Esophagus muscularis mucosa (tissue), 4 donors: ENCODE measurements around the gene ABI1.

Experiments
- EP300 ChIP-seq: sonication (generic); formaldehyde crosslinking; IDR thresholded peaks from one replicate; pipeline ENCODE4 v1.6.1; 2017; ENCODE audit warnings: antibody characterized with exemption
- POLR2A ChIP-seq: fragments of 450-650 bp; IDR thresholded peaks from one replicate; pipeline ENCODE4 v1.6.1; 2017; ENCODE audit warnings: antibody characterized with exemption, moderate library complexity, mild to moderate bottlenecking, low read depth
- TF ChIP-seq, protein P1 (sequence below), 3 experiments: fragments of 200-600 bp in 2 of 3; fragments of 450-650 bp in 1 of 3; sonication (generic) in 2 of 3; IDR thresholded peaks; one replicate each; pipeline ENCODE4 v1.5.1; 2017 to 2019; ENCODE audit warnings: antibody characterized with exemption in 3 of 3, mild to moderate bottlenecking in 2 of 3, moderate library complexity in 1 of 3

- no peak for TF ChIP-seq POLR2A
- TF ChIP-seq, protein P1, sequence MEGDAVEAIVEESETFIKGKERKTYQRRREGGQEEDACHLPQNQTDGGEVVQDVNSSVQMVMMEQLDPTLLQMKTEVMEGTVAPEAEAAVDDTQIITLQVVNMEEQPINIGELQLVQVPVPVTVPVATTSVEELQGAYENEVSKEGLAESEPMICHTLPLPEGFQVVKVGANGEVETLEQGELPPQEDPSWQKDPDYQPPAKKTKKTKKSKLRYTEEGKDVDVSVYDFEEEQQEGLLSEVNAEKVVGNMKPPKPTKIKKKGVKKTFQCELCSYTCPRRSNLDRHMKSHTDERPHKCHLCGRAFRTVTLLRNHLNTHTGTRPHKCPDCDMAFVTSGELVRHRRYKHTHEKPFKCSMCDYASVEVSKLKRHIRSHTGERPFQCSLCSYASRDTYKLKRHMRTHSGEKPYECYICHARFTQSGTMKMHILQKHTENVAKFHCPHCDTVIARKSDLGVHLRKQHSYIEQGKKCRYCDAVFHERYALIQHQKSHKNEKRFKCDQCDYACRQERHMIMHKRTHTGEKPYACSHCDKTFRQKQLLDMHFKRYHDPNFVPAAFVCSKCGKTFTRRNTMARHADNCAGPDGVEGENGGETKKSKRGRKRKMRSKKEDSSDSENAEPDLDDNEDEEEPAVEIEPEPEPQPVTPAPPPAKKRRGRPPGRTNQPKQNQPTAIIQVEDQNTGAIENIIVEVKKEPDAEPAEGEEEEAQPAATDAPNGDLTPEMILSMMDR (IDR thresholded peaks at IDR 0.05) = no peak
- no peak for TF ChIP-seq EP300
These were observed 23.6 kb downstream of the ABI1 start for GRCh38 chr10:26837139-26837538.
